ENCODE results near the gene PEG3.

PEG3 gene

DNA sequence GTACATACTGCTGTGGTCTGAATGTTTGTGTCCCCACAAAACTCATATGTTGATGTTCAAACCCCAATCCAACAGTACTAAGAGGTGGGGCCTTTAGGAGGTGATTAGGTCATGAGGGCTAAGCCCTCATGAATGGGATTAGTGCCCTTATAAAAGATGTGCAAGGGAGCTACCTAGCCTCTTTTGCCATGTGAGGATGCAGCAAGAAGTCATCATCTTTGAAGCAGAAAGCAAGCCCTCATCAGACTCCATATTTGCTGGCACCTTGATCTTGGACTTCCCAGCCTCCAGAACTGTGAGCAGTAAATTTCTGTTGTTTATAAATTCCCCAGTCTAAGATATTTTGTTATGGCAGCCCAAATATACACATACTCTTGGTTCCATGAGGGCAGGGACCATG lies 33.9 kb downstream of the PEG3 start:
- no peak for DNase-seq
